Trophoblast cell (in vitro differentiated cells and primary cell): ENCODE measurements around the gene NPAS4.
"Not testable (repeated sequence)": the region's sequence is repeated elsewhere in the genome, so short reads cannot be mapped to it uniquely, and the experiment has no call there.

ENCODE experiments used
- DNase-seq, 2 donors: peaks; one replicate each; pipeline ENCODE4 v3.0.0-alpha.2; 2016
- H2AFZ ChIP-seq: 2 replicates; pipeline ENCODE4 v1.6.1; 2013; ENCODE audit warnings: low read length, moderate library complexity, mild to moderate bottlenecking; ENCODE audit not compliant: insufficient read depth, poor library complexity
- H2AK5ac ChIP-seq: 2 replicates; pipeline ENCODE4 v1.6.1; 2013; ENCODE audit warnings: mild to moderate bottlenecking, low read length
- H2BK120ac ChIP-seq: 2 replicates; pipeline ENCODE4 v1.6.1; 2013; ENCODE audit warnings: low read length, mild to moderate bottlenecking, moderate library complexity; ENCODE audit not compliant: insufficient read depth, poor library complexity
- H2BK12ac ChIP-seq: 2 replicates; pipeline ENCODE4 v1.6.1; 2013; ENCODE audit warnings: mild to moderate bottlenecking, low read length, moderate library complexity
- H2BK5ac ChIP-seq: 2 replicates; pipeline ENCODE4 v1.6.1; 2013; ENCODE audit warnings: low read length, low read depth, moderate library complexity, mild to moderate bottlenecking; ENCODE audit not compliant: poor library complexity
- H3K14ac ChIP-seq: 2 replicates; pipeline ENCODE4 v1.6.1; 2013; ENCODE audit warnings: mild to moderate bottlenecking, low read length
- H3K18ac ChIP-seq: 2 replicates; pipeline ENCODE4 v1.6.1; 2013; ENCODE audit warnings: mild to moderate bottlenecking, low read length
- H3K23ac ChIP-seq: 2 replicates; pipeline ENCODE4 v1.6.1; 2013; ENCODE audit warnings: low read length
- H3K27ac ChIP-seq: 2 replicates; pipeline ENCODE4 v1.5.1; 2013; ENCODE audit warnings: low read depth, mild to moderate bottlenecking, inconsistent platforms, low read length, moderate library complexity
- H3K27me3 ChIP-seq: 2 replicates; pipeline ENCODE4 v1.6.1; 2013; ENCODE audit warnings: inconsistent platforms, mild to moderate bottlenecking, low read length, moderate library complexity; ENCODE audit not compliant: insufficient read depth
- H3K36me3 ChIP-seq, 2 experiments: 1 replicate in 1 of 2; 2 replicates in 1 of 2; pipeline ENCODE4 v1.6.1; 2013; ENCODE audit warnings: low read length in 2 of 2, mild to moderate bottlenecking in 2 of 2, moderate library complexity in 1 of 2; ENCODE audit not compliant: insufficient read depth in 2 of 2, control insufficient read depth in 1 of 2
- H3K4ac ChIP-seq: 2 replicates; pipeline ENCODE4 v1.6.1; 2013; ENCODE audit warnings: low read depth, mild to moderate bottlenecking, low read length, moderate library complexity
- H3K4me1 ChIP-seq, 2 experiments: 1 replicate in 1 of 2; 2 replicates in 1 of 2; pipeline ENCODE4 v1.6.1; 2013; ENCODE audit warnings: low read length in 2 of 2, mild to moderate bottlenecking in 2 of 2, moderate library complexity in 1 of 2; ENCODE audit not compliant: insufficient read depth in 2 of 2, control insufficient read depth in 1 of 2
- H3K4me2 ChIP-seq: 2 replicates; pipeline ENCODE4 v1.6.1; 2013; ENCODE audit warnings: inconsistent platforms, mild to moderate bottlenecking, low read length, moderate library complexity
- H3K4me3 ChIP-seq: 2 replicates; pipeline ENCODE4 v1.5.1; 2013; ENCODE audit warnings: mild to moderate bottlenecking, low read depth, low read length, inconsistent platforms
- H3K79me1 ChIP-seq: one replicate; pipeline ENCODE4 v1.6.1; 2013; ENCODE audit warnings: low read length
- H3K79me2 ChIP-seq: 2 replicates; pipeline ENCODE4 v1.6.1; 2013; ENCODE audit warnings: low read length, mild to moderate bottlenecking; ENCODE audit not compliant: control insufficient read depth, insufficient read depth, poor library complexity
- H3K9ac ChIP-seq: 2 replicates; pipeline ENCODE4 v1.6.1; 2013; ENCODE audit warnings: mild to moderate bottlenecking, low read length
- H3K9me3 ChIP-seq: 2 replicates; pipeline ENCODE4 v1.6.1; 2013; ENCODE audit warnings: low read depth, mild to moderate bottlenecking, control low read depth, inconsistent platforms, low read length; ENCODE audit not compliant: insufficient read depth
- H4K12ac ChIP-seq: 2 replicates; pipeline ENCODE4 v1.6.1; 2013; ENCODE audit warnings: low read depth, mild to moderate bottlenecking, low read length, moderate library complexity
- H4K8ac ChIP-seq: 2 replicates; pipeline ENCODE4 v1.6.1; 2013; ENCODE audit warnings: low read depth, mild to moderate bottlenecking, low read length, moderate library complexity
- H4K91ac ChIP-seq: one replicate; pipeline ENCODE4 v1.6.1; 2013; ENCODE audit warnings: low read depth, mild to moderate bottlenecking, low read length, moderate library complexity
- WGBS: extraction: QIAGEN DNeasy Blood & Tissue Kit; methylation state at CpG from one replicate; pipeline ENCODE4 v1.1.7; 2013; ENCODE audit warnings: missing lambda C conversion rate; ENCODE audit not compliant: insufficient read length, insufficient coverage; ENCODE audit errors: extremely low coverage; 5-methylcytosine and 5-hydroxymethylcytosine counted together

NPAS4 gene

GRCh38 chr11:66462911-66463310, 42.1 kb downstream of the NPAS4 start:
- Histone ChIP-seq H4K91ac (no peak overlapping the region), H3K23ac (no peak overlapping the region), H2BK120ac (no peak overlapping the region), H3K79me1 (peaks cover 9% of the 10 kb centered on the region), H3K18ac (no peak overlapping the region), H3K4me3 (no peak overlapping the region), H3K4me2 (no peak overlapping the region), H3K79me2 (peaks cover 4% of the 10 kb centered on the region), H2AK5ac (no peak overlapping the region), H4K12ac (no peak overlapping the region), H3K36me3 (no peaks in the 10 kb centered on the region), H2AFZ (no peak overlapping the region), H3K9me3 (no peaks in the 10 kb centered on the region), H3K14ac (no peak overlapping the region), H3K27me3 (no peaks in the 10 kb centered on the region), H4K8ac (no peak overlapping the region), H2BK5ac (no peak overlapping the region), H3K4ac (no peak overlapping the region), H3K4me1 (peaks cover 9 to 11% of the 10 kb centered on the region in 2 experiments), H2BK12ac (no peak overlapping the region), H3K27ac (no peak overlapping the region), H3K9ac (no peak overlapping the region)
- DNase-seq: no peak
- no CpG with 5 or more reads among the region's 3 CpGs for WGBS

GRCh38 chr11:66464116-66464515, 43.3 kb downstream of the NPAS4 start:
- not testable (repeated sequence) for H3K14ac ChIP-seq, H4K91ac ChIP-seq, H3K4me3 ChIP-seq, H2BK120ac ChIP-seq, H2BK12ac ChIP-seq, H4K12ac ChIP-seq, H2AFZ ChIP-seq, H3K9ac ChIP-seq, H4K8ac ChIP-seq, H3K36me3 ChIP-seq, H2BK5ac ChIP-seq, H3K79me1 ChIP-seq, H3K27ac ChIP-seq, H2AK5ac ChIP-seq, H3K4ac ChIP-seq, H3K23ac ChIP-seq, H3K27me3 ChIP-seq, H3K9me3 ChIP-seq, DNase-seq, H3K18ac ChIP-seq, H3K79me2 ChIP-seq, H3K4me2 ChIP-seq
- WGBS: no CpG with 5 or more reads among the region's 5 CpGs
- H3K4me1 ChIP-seq: peaks cover 11 to 13% of the 10 kb centered on the region in 2 experiments

- H3K9me3 ChIP-seq: no peaks in the 10 kb centered on the region
- WGBS: no CpG with 5 or more reads among the region's 1 CpG
- H3K36me3 ChIP-seq: peaks cover 0 to 3% of the 10 kb centered on the region in 2 experiments
- no peak overlapping the region for H2BK5ac ChIP-seq
- H3K14ac ChIP-seq: no peak overlapping the region
- no peak overlapping the region for H3K27ac ChIP-seq
- no peak overlapping the region for H3K4me2 ChIP-seq
- H2BK12ac ChIP-seq: no peak overlapping the region
- H3K79me2 ChIP-seq: peaks cover 4% of the 10 kb centered on the region
- no peak overlapping the region for H4K8ac ChIP-seq
- H3K9ac ChIP-seq: no peak overlapping the region
- no peak overlapping the region for H2AK5ac ChIP-seq
- H3K27me3 ChIP-seq: no peaks in the 10 kb centered on the region
- H3K4me1 ChIP-seq: peaks cover 9 to 10% of the 10 kb centered on the region in 2 experiments
- H2AFZ ChIP-seq: no peak overlapping the region
- no peak overlapping the region for H3K4me3 ChIP-seq
- H3K4ac ChIP-seq: no peak overlapping the region
- H3K18ac ChIP-seq: no peak overlapping the region
- H2BK120ac ChIP-seq: no peak overlapping the region
- peaks cover 9% of the 10 kb centered on the region for H3K79me1 ChIP-seq
- H4K91ac ChIP-seq: no peak overlapping the region
- H4K12ac ChIP-seq: no peak overlapping the region
- H3K23ac ChIP-seq: no peak overlapping the region
- no peak for DNase-seq
Observed at GRCh38 chr11:66464916-66465315, 44.1 kb downstream of the NPAS4 start.

GRCh38 chr11:66465373-66466224, 44.8 kb downstream of the NPAS4 start:
- no CpG with 5 or more reads among the region's 19 CpGs for WGBS
- Histone ChIP-seq H3K4ac (no peak overlapping the region), H2AK5ac (no peak overlapping the region), H3K14ac (no peak overlapping the region), H4K12ac (no peak overlapping the region), H3K23ac (no peak overlapping the region), H2AFZ (no peak overlapping the region), H3K79me2 (peaks cover 4% of the 10 kb centered on the region), H3K4me2 (peak overlapping the region; percentile 80), H2BK5ac (no peak overlapping the region), H4K8ac (no peak overlapping the region), H3K9ac (no peak overlapping the region), H2BK12ac (no peak overlapping the region), H2BK120ac (no peak overlapping the region), H3K9me3 (no peaks in the 10 kb centered on the region), H3K18ac (no peak overlapping the region), H3K4me3 (peak overlapping the region; percentile 70), H3K27me3 (no peaks in the 10 kb centered on the region), H3K36me3 (peaks cover 0 to 3% of the 10 kb centered on the region in 2 experiments), H3K4me1 (peaks cover 9 to 10% of the 10 kb centered on the region in 2 experiments), H3K79me1 (peaks cover 9% of the 10 kb centered on the region), H3K27ac (no peak overlapping the region), H4K91ac (no peak overlapping the region)
- DNase-seq: no peak
